ENCODE measurements around the gene WDR93.

GRCh38 chr15:89657686-89658200 lies 32.9 kb upstream of the WDR93 start:
- no peak for TF ChIP-seq POLR2A (IDR thresholded peaks at IDR 0.05)
- TF ChIP-seq, protein P1, sequence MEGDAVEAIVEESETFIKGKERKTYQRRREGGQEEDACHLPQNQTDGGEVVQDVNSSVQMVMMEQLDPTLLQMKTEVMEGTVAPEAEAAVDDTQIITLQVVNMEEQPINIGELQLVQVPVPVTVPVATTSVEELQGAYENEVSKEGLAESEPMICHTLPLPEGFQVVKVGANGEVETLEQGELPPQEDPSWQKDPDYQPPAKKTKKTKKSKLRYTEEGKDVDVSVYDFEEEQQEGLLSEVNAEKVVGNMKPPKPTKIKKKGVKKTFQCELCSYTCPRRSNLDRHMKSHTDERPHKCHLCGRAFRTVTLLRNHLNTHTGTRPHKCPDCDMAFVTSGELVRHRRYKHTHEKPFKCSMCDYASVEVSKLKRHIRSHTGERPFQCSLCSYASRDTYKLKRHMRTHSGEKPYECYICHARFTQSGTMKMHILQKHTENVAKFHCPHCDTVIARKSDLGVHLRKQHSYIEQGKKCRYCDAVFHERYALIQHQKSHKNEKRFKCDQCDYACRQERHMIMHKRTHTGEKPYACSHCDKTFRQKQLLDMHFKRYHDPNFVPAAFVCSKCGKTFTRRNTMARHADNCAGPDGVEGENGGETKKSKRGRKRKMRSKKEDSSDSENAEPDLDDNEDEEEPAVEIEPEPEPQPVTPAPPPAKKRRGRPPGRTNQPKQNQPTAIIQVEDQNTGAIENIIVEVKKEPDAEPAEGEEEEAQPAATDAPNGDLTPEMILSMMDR (IDR thresholded peaks at IDR 0.05): no peak

Measured in adrenal gland (tissue), 5 donors.